Esophagus squamous epithelium (tissue), 4 donors: ENCODE results near the gene RCAN1.

ENCODE experiments used
- POLR2A ChIP-seq, 4 donors: fragments of 450-650 bp; IDR thresholded peaks; one replicate each; pipeline ENCODE4 v1.6.1; 2017; ENCODE audit warnings: antibody characterized with exemption in 4 of 4, mild to moderate bottlenecking in 4 of 4, moderate library complexity in 3 of 4
- TF ChIP-seq, protein P1 (sequence below), 6 experiments: fragments of 450-650 bp in 4 of 6; fragments of 200-600 bp in 2 of 6; sonication (generic) in 2 of 6; IDR thresholded peaks; one replicate each; pipeline ENCODE4 v1.5.1; 2016 to 2019; ENCODE audit warnings: antibody characterized with exemption in 6 of 6, mild to moderate bottlenecking in 4 of 6, moderate library complexity in 4 of 6

DNA sequence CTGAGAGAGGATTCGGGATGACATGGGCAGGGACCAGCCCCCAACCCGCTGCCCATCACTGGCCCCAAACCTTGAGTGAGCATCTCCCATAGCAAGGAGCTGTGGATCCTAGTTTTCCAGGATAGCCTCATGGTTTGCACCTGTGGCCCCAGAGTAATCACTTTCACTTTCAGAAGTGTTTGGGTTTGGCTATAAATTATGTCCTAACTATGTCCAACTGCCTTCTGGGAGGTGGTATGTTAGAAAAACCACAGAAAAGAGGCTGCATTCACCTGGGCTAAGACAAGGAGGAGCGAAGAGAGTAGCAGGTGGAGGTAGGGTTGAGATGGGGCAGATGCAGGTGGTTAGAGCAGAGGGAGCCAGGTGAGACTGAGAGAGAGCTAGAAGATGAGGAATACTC lies 34.5 kb upstream of the RCAN1 start:
- TF ChIP-seq, protein P1, sequence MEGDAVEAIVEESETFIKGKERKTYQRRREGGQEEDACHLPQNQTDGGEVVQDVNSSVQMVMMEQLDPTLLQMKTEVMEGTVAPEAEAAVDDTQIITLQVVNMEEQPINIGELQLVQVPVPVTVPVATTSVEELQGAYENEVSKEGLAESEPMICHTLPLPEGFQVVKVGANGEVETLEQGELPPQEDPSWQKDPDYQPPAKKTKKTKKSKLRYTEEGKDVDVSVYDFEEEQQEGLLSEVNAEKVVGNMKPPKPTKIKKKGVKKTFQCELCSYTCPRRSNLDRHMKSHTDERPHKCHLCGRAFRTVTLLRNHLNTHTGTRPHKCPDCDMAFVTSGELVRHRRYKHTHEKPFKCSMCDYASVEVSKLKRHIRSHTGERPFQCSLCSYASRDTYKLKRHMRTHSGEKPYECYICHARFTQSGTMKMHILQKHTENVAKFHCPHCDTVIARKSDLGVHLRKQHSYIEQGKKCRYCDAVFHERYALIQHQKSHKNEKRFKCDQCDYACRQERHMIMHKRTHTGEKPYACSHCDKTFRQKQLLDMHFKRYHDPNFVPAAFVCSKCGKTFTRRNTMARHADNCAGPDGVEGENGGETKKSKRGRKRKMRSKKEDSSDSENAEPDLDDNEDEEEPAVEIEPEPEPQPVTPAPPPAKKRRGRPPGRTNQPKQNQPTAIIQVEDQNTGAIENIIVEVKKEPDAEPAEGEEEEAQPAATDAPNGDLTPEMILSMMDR (IDR thresholded peaks at IDR 0.05), result no peak
- TF ChIP-seq POLR2A (IDR thresholded peaks at IDR 0.05), result no peak
